ENCODE results near the gene MTIF2. TPM values are rescaled to one million over a fixed set of nuclear protein-coding genes. Genes with fewer than 3 reads are reported as not detected.

Gene MTIF2, protein sequence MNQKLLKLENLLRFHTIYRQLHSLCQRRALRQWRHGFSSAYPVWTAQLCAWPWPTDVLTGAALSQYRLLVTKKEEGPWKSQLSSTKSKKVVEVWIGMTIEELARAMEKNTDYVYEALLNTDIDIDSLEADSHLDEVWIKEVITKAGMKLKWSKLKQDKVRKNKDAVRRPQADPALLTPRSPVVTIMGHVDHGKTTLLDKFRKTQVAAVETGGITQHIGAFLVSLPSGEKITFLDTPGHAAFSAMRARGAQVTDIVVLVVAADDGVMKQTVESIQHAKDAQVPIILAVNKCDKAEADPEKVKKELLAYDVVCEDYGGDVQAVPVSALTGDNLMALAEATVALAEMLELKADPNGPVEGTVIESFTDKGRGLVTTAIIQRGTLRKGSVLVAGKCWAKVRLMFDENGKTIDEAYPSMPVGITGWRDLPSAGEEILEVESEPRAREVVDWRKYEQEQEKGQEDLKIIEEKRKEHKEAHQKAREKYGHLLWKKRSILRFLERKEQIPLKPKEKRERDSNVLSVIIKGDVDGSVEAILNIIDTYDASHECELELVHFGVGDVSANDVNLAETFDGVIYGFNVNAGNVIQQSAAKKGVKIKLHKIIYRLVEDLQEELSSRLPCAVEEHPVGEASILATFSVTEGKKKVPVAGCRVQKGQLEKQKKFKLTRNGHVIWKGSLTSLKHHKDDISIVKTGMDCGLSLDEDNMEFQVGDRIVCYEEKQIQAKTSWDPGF
- polyA plus RNA-seq (2013, experiment 1 of 2) = 22.4 TPM
- polyA plus RNA-seq (2013, experiment 2 of 2) = 24.4 TPM

DNA sequence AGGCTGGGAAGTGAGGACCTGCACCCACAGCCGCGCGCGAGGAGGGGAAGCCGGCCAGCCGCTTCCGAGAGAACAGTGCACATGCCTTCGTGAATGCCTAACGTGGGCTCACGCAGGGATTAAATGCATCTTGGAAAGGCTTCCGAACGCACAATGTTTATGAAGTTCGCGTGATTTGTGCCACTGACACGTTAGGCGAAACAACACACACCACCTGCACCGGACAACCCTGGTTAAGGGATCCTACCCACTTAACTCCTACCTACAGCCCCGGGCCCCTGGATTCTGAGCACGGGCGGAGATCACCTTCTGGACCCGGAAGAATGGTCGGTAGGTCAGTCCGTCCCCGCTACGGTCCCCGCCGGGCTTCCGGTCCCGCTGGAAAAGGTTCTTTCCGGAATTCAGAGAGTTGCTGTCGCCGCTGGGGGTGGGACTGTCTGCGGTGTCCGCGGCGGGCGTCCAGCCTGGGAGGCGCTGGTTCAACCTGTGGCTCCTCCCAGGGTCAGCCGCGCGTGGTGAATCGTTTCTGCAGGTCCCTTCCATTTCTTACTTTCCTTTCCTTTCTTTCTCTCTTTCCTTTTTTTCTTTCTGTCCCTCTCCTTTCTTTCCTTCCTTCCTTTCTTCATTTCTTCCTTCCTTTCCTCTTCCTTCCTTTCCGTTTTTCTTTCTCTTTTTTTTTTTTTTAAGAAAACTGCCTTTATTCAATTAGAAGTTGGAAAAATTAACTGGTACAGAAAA lies at the start of gene MTIF2:
Gene MTIF2 (minus strand): TSS at position 325 of the 738 bp plus-strand sequence. CDS start 5,373 bp downstream, outside the sequence.
- H2AFZ ChIP-seq (ENCODE audit: low read length) = peak within 1 kb of the TSS; percentile 87
- H3K18ac ChIP-seq (ENCODE audit: low read length) = peak within 1 kb of the TSS; percentile 93
- peaks cover 4 to 22% of the 10 kb centered on the region in 2 donors for H3K36me3 ChIP-seq (replicated peaks in 1 of 2; ENCODE audit: control insufficient read depth in 2 of 2, insufficient read depth in 2 of 2, low read length in 2 of 2)
- H4K91ac ChIP-seq (ENCODE audit: low read depth, low read length, poor library complexity) = peak within 1 kb of the TSS; percentile 53
- DNase-seq (ENCODE audit: low spot score) = peak; percentile 81
- H4K8ac ChIP-seq (ENCODE audit: low read depth, low read length) = peak within 1 kb of the TSS; percentile 83
- H2AK5ac ChIP-seq (ENCODE audit: low read depth, low read length) = no peak within 1 kb of the TSS
- no peaks in the 10 kb centered on the region for H3K9me3 ChIP-seq (replicated peaks in 1 of 2; ENCODE audit: control insufficient read depth in 2 of 2, insufficient read depth in 1 of 2, low read depth in 1 of 2, low read length in 2 of 2)
- H3K27ac ChIP-seq (replicated peaks; ENCODE audit: low read length) = peak within 1 kb of the TSS; percentile 65
- H3K4me2 ChIP-seq (ENCODE audit: insufficient read depth, low read length, poor library complexity, severe bottlenecking) = peak within 1 kb of the TSS; percentile 74
- H2BK12ac ChIP-seq (ENCODE audit: low read length) = no peak within 1 kb of the TSS
- H3K27me3 ChIP-seq (ENCODE audit: control insufficient read depth in 3 of 3, insufficient read depth in 3 of 3, low read depth in 1 of 3, low read length in 3 of 3) = no peaks in the 10 kb centered on the region
- H3K4me3 ChIP-seq (ENCODE audit: low read length in 2 of 2) = peak within 1 kb of the TSS; percentile 77 to 93
- WGBS, 2 donors (ENCODE audit: extremely low coverage in 2 of 2, insufficient read length in 2 of 2, insufficient replicate concordance in 1 of 2) = no CpG with 5 or more reads among the region's 43 CpGs
- peak within 1 kb of the TSS; percentile 20 for H2BK5ac ChIP-seq (ENCODE audit: low read length)
- H3K9ac ChIP-seq (ENCODE audit: low read depth, low read length, poor library complexity) = peak within 1 kb of the TSS; percentile 90
- H2BK15ac ChIP-seq (ENCODE audit: low read length) = no peak within 1 kb of the TSS
- no peak within 1 kb of the TSS for H3K4ac ChIP-seq (ENCODE audit: low read length)
- H3K14ac ChIP-seq (ENCODE audit: low read length) = no peak within 1 kb of the TSS
- no peaks in the 10 kb centered on the region for H3K4me1 ChIP-seq (ENCODE audit: control insufficient read depth in 2 of 2, insufficient read depth in 1 of 2, low read depth in 1 of 2, low read length in 2 of 2)
- H3K23ac ChIP-seq (ENCODE audit: low read depth, low read length, poor library complexity) = peak within 1 kb of the TSS; percentile 75
- no peak within 1 kb of the TSS for H2BK120ac ChIP-seq (ENCODE audit: low read depth, low read length)
- H3K79me1 ChIP-seq (ENCODE audit: low read depth, low read length) = no peaks in the 10 kb centered on the region

DNA sequence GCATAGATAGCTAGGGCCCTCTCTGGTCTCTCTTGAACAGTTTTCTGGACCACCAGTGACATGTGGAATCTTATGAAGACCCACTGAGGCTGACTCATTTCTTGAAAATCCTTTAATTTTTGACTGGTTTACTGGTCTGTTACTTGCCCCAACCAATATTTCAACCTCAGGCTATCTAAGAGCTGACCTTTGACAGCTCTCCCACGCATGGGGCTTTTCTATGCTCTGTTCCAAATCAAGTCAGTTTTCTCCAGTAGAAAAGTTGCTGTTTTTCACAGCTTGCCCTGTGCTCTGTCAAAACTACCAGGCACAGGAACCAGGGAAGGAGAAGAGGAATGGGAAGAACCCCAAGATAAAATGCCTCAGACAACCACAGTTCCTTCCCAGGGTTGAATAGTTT lies 46.0 kb upstream of the MTIF2 start:
- no peak overlapping the region for H3K23ac ChIP-seq (ENCODE audit: low read depth, low read length, poor library complexity)
- H3K4me2 ChIP-seq (ENCODE audit: insufficient read depth, low read length, poor library complexity, severe bottlenecking) = no peak overlapping the region
- H2BK15ac ChIP-seq (ENCODE audit: low read length) = no peak overlapping the region
- H3K27ac ChIP-seq (replicated peaks; ENCODE audit: low read length) = no peak overlapping the region
- H2AK5ac ChIP-seq (ENCODE audit: low read depth, low read length) = no peak overlapping the region
- H3K9ac ChIP-seq (ENCODE audit: low read depth, low read length, poor library complexity) = no peak overlapping the region
- no peak overlapping the region for H4K91ac ChIP-seq (ENCODE audit: low read depth, low read length, poor library complexity)
- H2BK120ac ChIP-seq (ENCODE audit: low read depth, low read length) = no peak overlapping the region
- H3K27me3 ChIP-seq (ENCODE audit: control insufficient read depth in 3 of 3, insufficient read depth in 3 of 3, low read depth in 1 of 3, low read length in 3 of 3) = no peaks in the 10 kb centered on the region
- no peak overlapping the region for H2BK12ac ChIP-seq (ENCODE audit: low read length)
- H3K79me1 ChIP-seq (ENCODE audit: low read depth, low read length) = no peaks in the 10 kb centered on the region
- H3K14ac ChIP-seq (ENCODE audit: low read length) = no peak overlapping the region
- H3K9me3 ChIP-seq (replicated peaks in 1 of 2; ENCODE audit: control insufficient read depth in 2 of 2, insufficient read depth in 1 of 2, low read depth in 1 of 2, low read length in 2 of 2) = peaks cover 0 to 3% of the 10 kb centered on the region in 2 donors
- no CpG with 5 or more reads among the region's 1 CpG for WGBS, 2 donors (ENCODE audit: extremely low coverage in 2 of 2, insufficient read length in 2 of 2, insufficient replicate concordance in 1 of 2)
- no peak for DNase-seq (ENCODE audit: low spot score)
- H3K4me1 ChIP-seq (ENCODE audit: control insufficient read depth in 2 of 2, insufficient read depth in 1 of 2, low read depth in 1 of 2, low read length in 2 of 2) = no peaks in the 10 kb centered on the region
- no peak overlapping the region for H2AFZ ChIP-seq (ENCODE audit: low read length)
- H2BK5ac ChIP-seq (ENCODE audit: low read length) = no peak overlapping the region
- no peak overlapping the region for H3K4ac ChIP-seq (ENCODE audit: low read length)
- H3K4me3 ChIP-seq (ENCODE audit: low read length in 2 of 2) = no peak overlapping the region
- peaks cover 19 to 99% of the 10 kb centered on the region in 2 donors for H3K36me3 ChIP-seq (replicated peaks in 1 of 2; ENCODE audit: control insufficient read depth in 2 of 2, insufficient read depth in 2 of 2, low read length in 2 of 2)
- H3K18ac ChIP-seq (ENCODE audit: low read length) = no peak overlapping the region
- no peak overlapping the region for H4K8ac ChIP-seq (ENCODE audit: low read depth, low read length)

DNA sequence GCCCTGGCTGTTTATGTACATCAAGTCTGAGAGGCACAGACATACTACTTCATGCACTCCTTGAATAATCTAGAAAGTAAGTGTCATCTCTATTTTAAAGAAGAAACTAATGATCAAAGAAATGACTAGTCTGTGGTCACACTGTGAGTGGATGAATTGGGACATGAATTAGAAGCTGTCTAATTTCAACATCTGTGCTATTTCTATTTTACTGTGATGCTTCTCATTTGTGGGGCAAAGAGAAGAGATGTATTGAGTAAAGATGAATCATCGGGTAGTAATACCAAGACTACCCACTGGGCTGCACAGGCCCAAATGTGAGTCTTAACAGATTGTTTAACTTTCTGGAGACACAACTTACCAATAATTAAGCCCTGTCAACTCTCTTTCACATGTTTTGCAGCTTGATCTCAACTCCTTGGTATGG lies 42.4 kb upstream of the MTIF2 start:
- Histone ChIP-seq H4K91ac (ENCODE audit: low read depth, low read length, poor library complexity) (no peak overlapping the region), H2BK5ac (ENCODE audit: low read length) (no peak overlapping the region), H3K4ac (ENCODE audit: low read length) (no peak overlapping the region), H3K14ac (ENCODE audit: low read length) (no peak overlapping the region), H3K79me1 (ENCODE audit: low read depth, low read length) (no peaks in the 10 kb centered on the region), H3K4me3 (ENCODE audit: low read length in 2 of 2) (no peak overlapping the region), H3K9me3 (replicated peaks in 1 of 2; ENCODE audit: control insufficient read depth in 2 of 2, insufficient read depth in 1 of 2, low read depth in 1 of 2, low read length in 2 of 2) (peaks cover 0 to 3% of the 10 kb centered on the region in 2 donors), H3K9ac (ENCODE audit: low read depth, low read length, poor library complexity) (no peak overlapping the region), H2AK5ac (ENCODE audit: low read depth, low read length) (no peak overlapping the region), H2BK15ac (ENCODE audit: low read length) (no peak overlapping the region), H3K4me1 (ENCODE audit: control insufficient read depth in 2 of 2, insufficient read depth in 1 of 2, low read depth in 1 of 2, low read length in 2 of 2) (no peaks in the 10 kb centered on the region), H3K36me3 (replicated peaks in 1 of 2; ENCODE audit: control insufficient read depth in 2 of 2, insufficient read depth in 2 of 2, low read length in 2 of 2) (peaks cover 18 to 96% of the 10 kb centered on the region in 2 donors), H2BK12ac (ENCODE audit: low read length) (no peak overlapping the region), H2AFZ (ENCODE audit: low read length) (no peak overlapping the region), H3K27me3 (ENCODE audit: control insufficient read depth in 3 of 3, insufficient read depth in 3 of 3, low read depth in 1 of 3, low read length in 3 of 3) (no peaks in the 10 kb centered on the region), H3K4me2 (ENCODE audit: insufficient read depth, low read length, poor library complexity, severe bottlenecking) (no peak overlapping the region), H4K8ac (ENCODE audit: low read depth, low read length) (no peak overlapping the region), H2BK120ac (ENCODE audit: low read depth, low read length) (no peak overlapping the region), H3K23ac (ENCODE audit: low read depth, low read length, poor library complexity) (no peak overlapping the region), H3K18ac (ENCODE audit: low read length) (no peak overlapping the region), H3K27ac (replicated peaks; ENCODE audit: low read length) (no peak overlapping the region)
- DNase-seq (ENCODE audit: low spot score) = no peak
- no CpG with 5 or more reads among the region's 1 CpG for WGBS, 2 donors (ENCODE audit: extremely low coverage in 2 of 2, insufficient read length in 2 of 2, insufficient replicate concordance in 1 of 2)

Data from neuronal stem cell (in vitro differentiated cells).